ENCODE data around the gene TBC1D2B. TPM values are rescaled to one million over a fixed set of nuclear protein-coding genes. Genes with fewer than 3 reads are reported as not detected.
"Not testable (repeated sequence)": the region's sequence is repeated elsewhere in the genome, so short reads cannot be mapped to it uniquely, and the experiment has no call there.

The TBC1D2B gene
- total RNA-seq, 1 experiment from 2014 or later: 20.1 TPM

DNA sequence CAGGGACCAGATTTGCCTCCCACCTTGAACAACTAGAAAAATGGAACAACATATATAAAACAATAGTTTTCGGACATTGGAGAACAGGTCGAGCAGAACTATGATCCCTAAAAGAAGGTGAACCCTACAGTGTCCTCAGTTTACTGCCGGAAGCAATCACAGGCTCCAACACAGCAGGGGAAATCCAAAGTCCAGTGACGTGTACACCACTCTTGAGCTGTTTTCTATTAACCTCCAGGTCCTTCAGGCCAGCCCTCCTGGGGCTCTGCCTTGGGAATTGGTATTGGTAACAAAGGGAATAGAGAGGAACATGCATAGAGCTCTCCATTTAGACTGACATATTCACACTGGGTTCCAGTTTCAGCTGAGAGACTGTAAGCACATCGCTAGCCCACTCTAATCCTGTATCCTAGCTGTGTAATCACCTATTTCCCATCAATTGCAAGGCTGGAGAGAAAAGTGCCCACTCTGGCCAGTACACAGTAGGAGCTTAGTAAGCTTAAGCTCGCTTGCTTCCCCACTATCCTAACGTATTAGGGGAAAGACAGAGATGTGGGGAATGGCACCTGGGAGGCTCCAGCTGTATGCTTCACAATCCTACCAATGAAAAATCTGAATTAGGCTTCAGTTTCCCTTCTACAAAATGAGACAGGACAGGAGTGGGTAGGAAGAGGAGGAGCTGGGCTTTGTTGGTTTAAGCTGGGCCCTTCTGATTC, 118.6 kb downstream of the TBC1D2B start:
- not testable (repeated sequence) for H3K9ac ChIP-seq (ENCODE audit: low read length); H4K20me1 ChIP-seq (ENCODE audit: insufficient read depth, low read depth, low read length); H3K27ac ChIP-seq (ENCODE audit: low read length); H3K36me3 ChIP-seq (ENCODE audit: insufficient read depth, low read length); H3K4me3 ChIP-seq (ENCODE audit: low read length); H2AFZ ChIP-seq (ENCODE audit: low read length); DNase-seq; H3K27me3 ChIP-seq (ENCODE audit: low read length); H3K9me2 ChIP-seq (replicated peaks; ENCODE audit: insufficient read depth, low read length); H3K9me3 ChIP-seq (ENCODE audit: low read length); H3K79me2 ChIP-seq (ENCODE audit: low read length)
- H3K4me1 ChIP-seq (ENCODE audit: low read length): peaks cover 29% of the 10 kb centered on the region
- H3K4me2 ChIP-seq (ENCODE audit: low read depth, low read length, poor library complexity, severe bottlenecking): peak overlapping the region; percentile 58

DNA sequence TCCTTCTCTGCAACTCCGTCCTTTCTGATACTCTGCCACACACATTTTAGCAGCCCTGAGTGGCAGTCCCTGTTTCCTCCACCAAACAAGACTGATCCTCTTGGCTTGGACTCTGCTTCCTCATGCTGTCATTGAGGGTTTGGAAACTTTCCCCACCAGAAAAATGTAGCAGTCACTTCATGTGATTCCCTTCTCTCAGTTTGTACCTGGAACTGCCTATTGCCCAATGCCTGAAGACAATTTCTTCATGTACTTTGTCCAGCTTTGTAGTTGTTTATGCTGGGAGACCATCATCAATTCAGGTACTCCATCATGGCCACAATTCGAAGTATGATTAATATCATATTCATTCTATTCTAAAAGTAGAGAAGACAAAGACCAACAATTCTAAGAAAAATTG, 119.5 kb downstream of the TBC1D2B start:
- H4K20me1 ChIP-seq (ENCODE audit: insufficient read depth, low read depth, low read length); H3K27me3 ChIP-seq (ENCODE audit: low read length); H3K36me3 ChIP-seq (ENCODE audit: insufficient read depth, low read length); H2AFZ ChIP-seq (ENCODE audit: low read length); H3K79me2 ChIP-seq (ENCODE audit: low read length); H3K9me3 ChIP-seq (ENCODE audit: low read length); DNase-seq; H3K27ac ChIP-seq (ENCODE audit: low read length); H3K4me2 ChIP-seq (ENCODE audit: low read depth, low read length, poor library complexity, severe bottlenecking); H3K4me3 ChIP-seq (ENCODE audit: low read length); H3K9me2 ChIP-seq (replicated peaks; ENCODE audit: insufficient read depth, low read length); H3K9ac ChIP-seq (ENCODE audit: low read length): not testable (repeated sequence)
- peaks cover 28% of the 10 kb centered on the region for H3K4me1 ChIP-seq (ENCODE audit: low read length)

GRCh38 chr15:77953926-77954325, 123.6 kb downstream of the TBC1D2B start:
- peak; percentile 90 for DNase-seq
- H3K4me1 ChIP-seq (ENCODE audit: low read length): peaks cover 22% of the 10 kb centered on the region
- H2AFZ ChIP-seq (ENCODE audit: low read length); H3K79me2 ChIP-seq (ENCODE audit: low read length); H3K9me2 ChIP-seq (replicated peaks; ENCODE audit: insufficient read depth, low read length); H3K27me3 ChIP-seq (ENCODE audit: low read length); H4K20me1 ChIP-seq (ENCODE audit: insufficient read depth, low read depth, low read length); H3K36me3 ChIP-seq (ENCODE audit: insufficient read depth, low read length); H3K9me3 ChIP-seq (ENCODE audit: low read length): not testable (repeated sequence)
- H3K27ac ChIP-seq (ENCODE audit: low read length): peak overlapping the region; percentile 89
- 0 out of 2 replicates have a peak overlapping the region, but pooled peaks have one; percentile 20 for H3K9ac ChIP-seq (ENCODE audit: low read length)
- H3K4me2 ChIP-seq (ENCODE audit: low read depth, low read length, poor library complexity, severe bottlenecking): peak overlapping the region; percentile 72
- H3K4me3 ChIP-seq (ENCODE audit: low read length): peak overlapping the region; percentile 53; the same call in 1 of the 2 replicates

GRCh38 chr15:77952928-77953446, 124.5 kb downstream of the TBC1D2B start:
- H3K9ac ChIP-seq (ENCODE audit: low read length); H3K27me3 ChIP-seq (ENCODE audit: low read length); H4K20me1 ChIP-seq (ENCODE audit: insufficient read depth, low read depth, low read length); H3K79me2 ChIP-seq (ENCODE audit: low read length); H2AFZ ChIP-seq (ENCODE audit: low read length); H3K9me3 ChIP-seq (ENCODE audit: low read length); H3K4me3 ChIP-seq (ENCODE audit: low read length); H3K36me3 ChIP-seq (ENCODE audit: insufficient read depth, low read length); H3K27ac ChIP-seq (ENCODE audit: low read length); H3K9me2 ChIP-seq (replicated peaks; ENCODE audit: insufficient read depth, low read length); H3K4me2 ChIP-seq (ENCODE audit: low read depth, low read length, poor library complexity, severe bottlenecking): not testable (repeated sequence)
- DNase-seq: peak; percentile 66
- peaks cover 22% of the 10 kb centered on the region for H3K4me1 ChIP-seq (ENCODE audit: low read length)

- not testable (repeated sequence) for H3K27ac ChIP-seq (ENCODE audit: low read length); DNase-seq; H3K79me2 ChIP-seq (ENCODE audit: low read length); H3K4me3 ChIP-seq (ENCODE audit: low read length); H3K36me3 ChIP-seq (ENCODE audit: insufficient read depth, low read length); H4K20me1 ChIP-seq (ENCODE audit: insufficient read depth, low read depth, low read length); H3K9me2 ChIP-seq (replicated peaks; ENCODE audit: insufficient read depth, low read length); H3K4me2 ChIP-seq (ENCODE audit: low read depth, low read length, poor library complexity, severe bottlenecking); H3K9me3 ChIP-seq (ENCODE audit: low read length); H3K27me3 ChIP-seq (ENCODE audit: low read length); H2AFZ ChIP-seq (ENCODE audit: low read length); H3K9ac ChIP-seq (ENCODE audit: low read length)
- peaks cover 22% of the 10 kb centered on the region for H3K4me1 ChIP-seq (ENCODE audit: low read length)
These were observed 126.3 kb downstream of the TBC1D2B start for GRCh38 chr15:77951105-77951786.

- not testable (repeated sequence) for H3K9me2 ChIP-seq (replicated peaks; ENCODE audit: insufficient read depth, low read length); DNase-seq; H3K36me3 ChIP-seq (ENCODE audit: insufficient read depth, low read length); H3K4me2 ChIP-seq (ENCODE audit: low read depth, low read length, poor library complexity, severe bottlenecking); H3K9me3 ChIP-seq (ENCODE audit: low read length); H3K27me3 ChIP-seq (ENCODE audit: low read length); H4K20me1 ChIP-seq (ENCODE audit: insufficient read depth, low read depth, low read length); H3K27ac ChIP-seq (ENCODE audit: low read length); H2AFZ ChIP-seq (ENCODE audit: low read length); H3K79me2 ChIP-seq (ENCODE audit: low read length); H3K9ac ChIP-seq (ENCODE audit: low read length); H3K4me3 ChIP-seq (ENCODE audit: low read length)
- H3K4me1 ChIP-seq (ENCODE audit: low read length): peaks cover 21% of the 10 kb centered on the region
These were observed 127.0 kb downstream of the TBC1D2B start for GRCh38 chr15:77950470-77950869.

GRCh38 chr15:77945566-77945965, 131.9 kb downstream of the TBC1D2B start:
- Histone ChIP-seq H2AFZ (ENCODE audit: low read length) (no peak overlapping the region), H3K27ac (ENCODE audit: low read length) (no peak overlapping the region), H3K9ac (ENCODE audit: low read length) (no peak overlapping the region), H3K4me3 (ENCODE audit: low read length) (no peak overlapping the region), H3K36me3 (ENCODE audit: insufficient read depth, low read length) (no peaks in the 10 kb centered on the region), H4K20me1 (ENCODE audit: insufficient read depth, low read depth, low read length) (no peaks in the 10 kb centered on the region), H3K9me3 (ENCODE audit: low read length) (no peaks in the 10 kb centered on the region), H3K9me2 (replicated peaks; ENCODE audit: insufficient read depth, low read length) (no peaks in the 10 kb centered on the region), H3K4me1 (ENCODE audit: low read length) (peaks cover 7% of the 10 kb centered on the region), H3K79me2 (ENCODE audit: low read length) (no peaks in the 10 kb centered on the region), H3K4me2 (ENCODE audit: low read depth, low read length, poor library complexity, severe bottlenecking) (no peak overlapping the region), H3K27me3 (ENCODE audit: low read length) (no peaks in the 10 kb centered on the region)
- no peak for DNase-seq
